Spleen (tissue), 7 donors: ENCODE results near the gene SH3RF3.

Source experiments
- CTCF ChIP-seq, 11 experiments: fragments of 200-600 bp in 7 of 11; fragments of 450-650 bp in 4 of 11; sonication (generic) in 4 of 11; IDR thresholded peaks in 8 of 11; conservative IDR thresholded peaks in 3 of 11; 1 replicate in 7 of 11; 2 replicates in 4 of 11; pipeline versions ENCODE4 v1.4.0 to v1.8.0; 2016 to 2021; ENCODE audit warnings: antibody characterized with exemption in 11 of 11, inconsistent platforms in 4 of 11, mild to moderate bottlenecking in 1 of 11
- POLR2A ChIP-seq, 3 donors: fragments of 450-650 bp; IDR thresholded peaks; one replicate each; pipeline ENCODE4 v1.5.1; 2017; ENCODE audit warnings: antibody characterized with exemption in 3 of 3, mild to moderate bottlenecking in 1 of 3
- donor health status: DM: no; HTN: no; CAD: no; lungs with moderate emphysema.
- donor health status: DM: no; HTN: no; CAD: no.
- donor health status: DM: no; HTN: no; CAD: no.

- TF ChIP-seq CTCF (IDR thresholded peaks at IDR 0.05 in 8 of 11, conservative IDR thresholded peaks at IDR 0.05 in 3 of 11) = no peak
- TF ChIP-seq POLR2A (IDR thresholded peaks at IDR 0.05) = no peak
Observed at GRCh38 chr2:109168716-109169115, 39.7 kb downstream of the SH3RF3 start.
